Sigmoid colon (tissue), 4 donors: Measurements from ENCODE around the gene RPN2.

Experiments used
- CTCF ChIP-seq, 4 experiments: fragments of 450-650 bp in 3 of 4; fragments of 200-600 bp in 1 of 4; IDR thresholded peaks; one replicate each; pipeline ENCODE4 v1.5.1; 2016 to 2019; ENCODE audit warnings: antibody characterized with exemption in 4 of 4, mild to moderate bottlenecking in 3 of 4, moderate library complexity in 2 of 4
- EP300 ChIP-seq, 4 donors: sonication (generic); formaldehyde crosslinking; IDR thresholded peaks; one replicate each; pipeline ENCODE4 v1.6.1; 2017; ENCODE audit warnings: antibody characterized with exemption in 4 of 4
- POLR2A ChIP-seq, 2 donors: fragments of 450-650 bp; IDR thresholded peaks; one replicate each; pipeline ENCODE4 v1.6.1; 2016; ENCODE audit warnings: antibody characterized with exemption in 2 of 2, mild to moderate bottlenecking in 2 of 2, moderate library complexity in 2 of 2
- POLR2AphosphoS5 ChIP-seq, 4 donors: sonication (generic); formaldehyde crosslinking; IDR thresholded peaks; one replicate each; pipeline ENCODE4 v1.6.1; 2017; ENCODE audit warnings: antibody characterized with exemption in 4 of 4

GRCh38 chr20:37151529-37151928, 27.6 kb upstream of the RPN2 start:
- TF ChIP-seq CTCF (IDR thresholded peaks at IDR 0.05) (no peak), POLR2A (IDR thresholded peaks at IDR 0.05) (no peak), EP300 (IDR thresholded peaks at IDR 0.05) (no peak), POLR2AphosphoS5 (IDR thresholded peaks at IDR 0.05) (no peak)
